OCI-LY1 (cell line): ENCODE data around the gene CREB3.

Source experiments
- EZH2 ChIP-seq: fragments of 200-600 bp; sonication (generic), shearing (Covaris generic); IDR thresholded peaks from 2 replicates; pipeline ENCODE4 v1.8.0; 2017; ENCODE audit warnings: borderline replicate concordance, mixed run types, mild to moderate bottlenecking, antibody characterized with exemption, low read length, moderate library complexity, mixed read lengths
- TF ChIP-seq, protein P1 (sequence below): fragments of 200-600 bp; sonication (generic), shearing (Covaris generic); IDR thresholded peaks from 2 replicates; pipeline ENCODE4 v1.5.1; 2017; ENCODE audit warnings: mild to moderate bottlenecking, antibody characterized with exemption, low read length, moderate library complexity, mixed read lengths

DNA sequence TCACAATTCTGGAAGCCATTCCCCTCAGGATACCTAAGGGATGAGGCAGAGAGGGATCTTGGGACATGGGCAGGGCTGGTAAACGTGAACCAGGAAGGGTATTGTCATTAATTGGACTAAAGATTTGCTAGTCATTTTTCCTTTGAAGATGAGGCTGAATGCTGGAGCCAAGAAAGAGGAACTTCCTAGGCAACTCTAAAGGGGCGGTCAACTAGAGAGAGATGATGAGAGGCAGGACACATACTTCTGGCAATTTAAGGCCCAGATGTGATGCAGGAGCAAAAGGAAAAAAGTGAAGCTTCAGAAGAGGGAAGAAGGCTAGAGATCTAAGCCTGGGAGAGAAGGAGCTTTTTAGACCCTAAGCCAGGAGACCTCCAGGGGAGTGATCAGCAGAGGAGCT lies 11.0 kb downstream of the CREB3 start:
- TF ChIP-seq, protein P1, sequence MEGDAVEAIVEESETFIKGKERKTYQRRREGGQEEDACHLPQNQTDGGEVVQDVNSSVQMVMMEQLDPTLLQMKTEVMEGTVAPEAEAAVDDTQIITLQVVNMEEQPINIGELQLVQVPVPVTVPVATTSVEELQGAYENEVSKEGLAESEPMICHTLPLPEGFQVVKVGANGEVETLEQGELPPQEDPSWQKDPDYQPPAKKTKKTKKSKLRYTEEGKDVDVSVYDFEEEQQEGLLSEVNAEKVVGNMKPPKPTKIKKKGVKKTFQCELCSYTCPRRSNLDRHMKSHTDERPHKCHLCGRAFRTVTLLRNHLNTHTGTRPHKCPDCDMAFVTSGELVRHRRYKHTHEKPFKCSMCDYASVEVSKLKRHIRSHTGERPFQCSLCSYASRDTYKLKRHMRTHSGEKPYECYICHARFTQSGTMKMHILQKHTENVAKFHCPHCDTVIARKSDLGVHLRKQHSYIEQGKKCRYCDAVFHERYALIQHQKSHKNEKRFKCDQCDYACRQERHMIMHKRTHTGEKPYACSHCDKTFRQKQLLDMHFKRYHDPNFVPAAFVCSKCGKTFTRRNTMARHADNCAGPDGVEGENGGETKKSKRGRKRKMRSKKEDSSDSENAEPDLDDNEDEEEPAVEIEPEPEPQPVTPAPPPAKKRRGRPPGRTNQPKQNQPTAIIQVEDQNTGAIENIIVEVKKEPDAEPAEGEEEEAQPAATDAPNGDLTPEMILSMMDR = no peak
- no peak for TF ChIP-seq EZH2
